Smooth muscle cell (in vitro differentiated cells): ENCODE results near the gene GPR35. TPM values are rescaled to one million over a fixed set of nuclear protein-coding genes. Genes with fewer than 3 reads are reported as not detected.
A peak's percentile ranks its signal among the peaks of the same experiment; 100 is the strongest.

Source experiments
- DNase-seq: peaks from one replicate; lab custom pipeline; 2025; ENCODE audit not compliant: unreplicated experiment; lab: John Stamatoyannopoulos, UW
- H2AFZ ChIP-seq: fragments of 200-600 bp; sonication (generic); 2 replicates; pipeline ENCODE4 v1.6.0; 2016; ENCODE audit warnings: antibody characterized with exemption, low read depth, mild to moderate bottlenecking
- H3F3A ChIP-seq: fragments of 200-600 bp; sonication (generic); 2 replicates; pipeline ENCODE4 v1.6.0; 2017; ENCODE audit warnings: antibody characterized with exemption, low read depth
- H3K27ac ChIP-seq: fragments of 200-600 bp; sonication (generic); 2 replicates; pipeline ENCODE4 v1.5.1; 2016; ENCODE audit warnings: low read depth, mild to moderate bottlenecking
- H3K27me3 ChIP-seq: fragments of 200-600 bp; sonication (generic); 2 replicates; pipeline ENCODE4 v1.6.1; 2016; ENCODE audit warnings: low read depth, mild to moderate bottlenecking
- H3K36me3 ChIP-seq: fragments of 200-600 bp; sonication (generic); 2 replicates; pipeline ENCODE4 v1.5.1; 2016; ENCODE audit warnings: low read depth
- H3K4me1 ChIP-seq: fragments of 200-600 bp; sonication (generic); 2 replicates; pipeline ENCODE4 v1.5.1; 2016; ENCODE audit warnings: low read depth
- H3K4me2 ChIP-seq: fragments of 200-600 bp; sonication (generic); 2 replicates; pipeline ENCODE4 v1.6.0; 2016; ENCODE audit warnings: mild to moderate bottlenecking
- H3K4me3 ChIP-seq: fragments of 200-600 bp; sonication (generic); 2 replicates; pipeline ENCODE4 v1.5.1; 2016; ENCODE audit warnings: mild to moderate bottlenecking
- H3K79me2 ChIP-seq: fragments of 200-600 bp; sonication (generic); 2 replicates; pipeline ENCODE4 v1.6.0; 2016; ENCODE audit warnings: low read depth, mild to moderate bottlenecking
- H3K9ac ChIP-seq: fragments of 200-600 bp; sonication (generic); 2 replicates; pipeline ENCODE4 v1.6.0; 2016; ENCODE audit warnings: low read depth
- H3K9me3 ChIP-seq: fragments of 200-600 bp; sonication (generic); replicated peaks from 2 replicates; pipeline ENCODE4 v1.5.1; 2016; ENCODE audit warnings: low read depth
- H4K20me1 ChIP-seq: fragments of 200-600 bp; sonication (generic); 2 replicates; pipeline ENCODE4 v1.6.0; 2016; ENCODE audit warnings: low read depth
- WGBS: methylation state at CpG from one replicate; pipeline ENCODE4 v1.1.7; 2016; ENCODE audit warnings: low lambda C conversion rate; 5-methylcytosine and 5-hydroxymethylcytosine counted together
- polyA plus RNA-seq: library from polyadenylated mRNA; unstranded; fragments of >200 nt; fragmentation: Nextera tagmentation; extraction: Ambion mirVana; gene quantifications from 2 replicates; pipeline ENCODE4 v1.2.1, GENCODE V29; 2016
- total RNA-seq: library from RNA; depleted of rRNA; stranded (reverse); fragments of >200 nt; gene quantifications from 2 replicates; pipeline ENCODE4 v1.2.3, GENCODE V29; 2014
- TF ChIP-seq, protein P1 (sequence below): fragments of 200-600 bp; sonication (generic); IDR thresholded peaks from 2 replicates; pipeline ENCODE4 v1.5.1; 2017; ENCODE audit warnings: borderline replicate concordance, mild to moderate bottlenecking, antibody characterized with exemption; ENCODE audit not compliant: insufficient read depth, poor library complexity, severe bottlenecking

The GPR35 gene
- total and polyA plus RNA-seq, 2 experiments from 2014 or later: 1.3 to 2.1 TPM

DNA sequence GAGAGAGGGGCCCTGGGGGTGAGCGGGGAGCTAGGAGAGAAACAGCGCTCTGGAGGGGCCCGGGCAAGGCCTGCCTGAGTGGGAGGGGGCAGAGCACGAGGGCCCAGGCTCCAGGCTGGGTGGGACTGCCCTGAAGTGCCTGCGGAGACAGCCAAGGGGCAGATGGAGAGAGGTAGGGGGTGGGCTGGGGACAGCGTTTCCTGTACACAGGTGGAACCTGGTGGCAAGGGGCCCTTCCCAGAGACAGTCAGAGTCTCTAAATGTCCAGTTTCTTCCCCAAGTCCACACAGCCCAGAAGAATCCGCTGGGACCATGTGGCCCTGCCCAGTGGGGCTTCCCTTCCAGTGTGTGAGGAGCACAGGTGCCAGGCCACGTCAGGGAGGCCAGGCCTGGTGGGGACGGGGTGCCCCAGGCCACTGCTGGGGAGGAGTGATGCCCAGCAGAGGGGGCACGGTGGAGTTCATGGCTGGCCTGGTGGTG lies 1.7 kb upstream of the GPR35 start:
- Histone ChIP-seq H3K4me1 (no peaks in the 10 kb centered on the region), H4K20me1 (no peaks in the 10 kb centered on the region), H3K79me2 (no peaks in the 10 kb centered on the region), H3K4me3 (no peak overlapping the region), H3K27ac (no peak overlapping the region), H3K9ac (no peak overlapping the region), H3K36me3 (no peaks in the 10 kb centered on the region), H3K4me2 (no peak overlapping the region), H3K27me3 (no peaks in the 10 kb centered on the region), H3K9me3 (no peaks in the 10 kb centered on the region), H3F3A (no peaks in the 10 kb centered on the region), H2AFZ (no peak overlapping the region)
- TF ChIP-seq, protein P1, sequence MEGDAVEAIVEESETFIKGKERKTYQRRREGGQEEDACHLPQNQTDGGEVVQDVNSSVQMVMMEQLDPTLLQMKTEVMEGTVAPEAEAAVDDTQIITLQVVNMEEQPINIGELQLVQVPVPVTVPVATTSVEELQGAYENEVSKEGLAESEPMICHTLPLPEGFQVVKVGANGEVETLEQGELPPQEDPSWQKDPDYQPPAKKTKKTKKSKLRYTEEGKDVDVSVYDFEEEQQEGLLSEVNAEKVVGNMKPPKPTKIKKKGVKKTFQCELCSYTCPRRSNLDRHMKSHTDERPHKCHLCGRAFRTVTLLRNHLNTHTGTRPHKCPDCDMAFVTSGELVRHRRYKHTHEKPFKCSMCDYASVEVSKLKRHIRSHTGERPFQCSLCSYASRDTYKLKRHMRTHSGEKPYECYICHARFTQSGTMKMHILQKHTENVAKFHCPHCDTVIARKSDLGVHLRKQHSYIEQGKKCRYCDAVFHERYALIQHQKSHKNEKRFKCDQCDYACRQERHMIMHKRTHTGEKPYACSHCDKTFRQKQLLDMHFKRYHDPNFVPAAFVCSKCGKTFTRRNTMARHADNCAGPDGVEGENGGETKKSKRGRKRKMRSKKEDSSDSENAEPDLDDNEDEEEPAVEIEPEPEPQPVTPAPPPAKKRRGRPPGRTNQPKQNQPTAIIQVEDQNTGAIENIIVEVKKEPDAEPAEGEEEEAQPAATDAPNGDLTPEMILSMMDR: no peak
- DNase-seq: no peak
- WGBS: 73% methylated on average over 5 of the region's 10 CpGs

DNA sequence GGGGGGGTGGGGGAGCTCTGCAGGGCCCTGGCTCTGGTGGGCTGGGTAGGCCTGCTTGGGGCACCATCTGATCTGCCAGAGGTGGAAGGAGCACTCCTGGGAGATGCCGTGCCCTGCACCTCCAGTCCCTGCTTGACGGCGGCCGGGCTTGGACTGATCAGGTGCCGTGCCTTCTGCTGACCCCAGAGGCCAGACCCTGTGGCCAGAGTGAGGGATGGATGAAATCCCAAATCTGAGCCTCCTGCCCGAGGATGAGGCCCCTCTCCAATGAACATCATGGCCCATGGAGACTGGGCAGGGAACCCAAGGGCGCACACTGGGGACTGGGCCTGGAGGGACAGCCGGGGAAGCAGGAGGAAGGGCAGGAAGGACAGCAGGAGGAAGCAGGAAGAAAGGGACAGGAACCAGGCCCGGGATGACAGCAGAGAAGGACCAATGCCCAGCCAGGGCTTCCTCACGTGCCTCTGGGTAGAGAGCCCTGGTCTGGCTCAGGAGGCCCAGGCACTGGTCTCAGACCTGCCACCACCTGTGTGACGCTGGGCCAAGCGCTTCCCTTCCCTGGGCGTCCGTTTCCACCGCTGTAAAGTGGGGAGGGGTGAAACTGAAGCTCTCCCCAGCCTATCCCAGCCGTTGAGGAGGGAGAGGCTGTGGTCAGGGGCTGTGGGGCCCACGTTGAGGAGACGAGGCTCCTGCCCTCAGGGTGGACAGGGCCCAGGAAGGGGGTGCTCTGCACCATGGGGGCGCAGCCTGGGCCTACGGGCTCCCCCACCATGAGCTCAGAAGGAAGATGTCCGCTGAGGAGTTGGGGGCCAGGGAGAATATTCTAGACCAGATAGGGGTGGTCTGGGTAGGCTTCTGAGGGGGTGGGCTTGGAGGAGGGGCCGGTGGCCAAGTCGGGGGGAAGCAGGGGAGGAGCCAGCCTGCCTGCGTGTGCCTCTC lies 1.0 kb upstream of the GPR35 start:
- Histone ChIP-seq H3F3A (no peaks in the 10 kb centered on the region), H3K9me3 (no peaks in the 10 kb centered on the region), H2AFZ (no peak overlapping the region), H4K20me1 (no peaks in the 10 kb centered on the region), H3K79me2 (no peaks in the 10 kb centered on the region), H3K4me1 (no peaks in the 10 kb centered on the region), H3K4me2 (peak overlapping the region; percentile 43), H3K27me3 (no peaks in the 10 kb centered on the region), H3K9ac (no peak overlapping the region), H3K4me3 (no peak overlapping the region), H3K27ac (no peak overlapping the region), H3K36me3 (no peaks in the 10 kb centered on the region)
- TF ChIP-seq, protein P1: no peak
- WGBS: 84% methylated on average over 23 of the region's 24 CpGs
- DNase-seq: no peak

DNA sequence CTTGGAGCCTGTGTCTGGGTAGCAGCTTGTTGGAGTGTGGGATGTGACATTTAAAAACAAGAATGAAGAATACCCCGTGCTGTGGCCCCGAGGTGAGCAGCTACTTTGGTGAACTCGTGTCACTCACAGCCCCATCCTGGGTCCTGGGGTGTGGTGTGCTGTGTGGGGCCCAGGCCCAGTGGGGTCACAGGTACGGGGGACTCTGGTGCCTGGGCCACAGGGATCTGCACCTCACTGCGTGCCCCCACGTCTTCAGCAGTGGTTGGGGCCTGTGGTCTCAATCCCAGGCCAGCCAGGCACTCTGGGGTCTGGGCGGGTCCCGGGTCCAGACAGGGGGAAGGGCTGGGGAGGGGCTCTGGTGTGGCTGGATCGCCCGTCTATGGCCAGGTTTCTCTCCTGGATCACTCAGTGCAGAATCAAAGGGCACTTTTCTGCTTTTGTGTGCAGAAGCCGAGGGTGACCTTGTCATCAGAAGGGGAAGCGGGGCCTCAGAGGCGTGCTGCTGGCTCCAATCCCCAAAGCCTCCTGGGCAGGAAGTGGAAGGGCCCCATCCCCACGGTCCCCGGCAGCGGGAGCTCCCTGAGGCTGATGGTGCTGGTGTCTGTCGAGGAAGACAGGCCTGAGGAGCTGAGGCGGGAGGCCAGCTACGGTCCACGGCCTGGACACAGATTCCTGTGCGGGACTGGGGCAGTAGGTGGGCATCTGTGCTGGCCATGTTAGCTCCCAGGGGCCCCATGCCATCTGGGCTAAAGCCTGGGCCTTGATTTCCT lies 1.4 kb downstream of the GPR35 start:
- Histone ChIP-seq H3K9ac (no peak overlapping the region), H3K9me3 (no peaks in the 10 kb centered on the region), H3F3A (no peaks in the 10 kb centered on the region), H3K4me3 (no peak overlapping the region), H3K27me3 (no peaks in the 10 kb centered on the region), H3K36me3 (no peaks in the 10 kb centered on the region), H4K20me1 (no peaks in the 10 kb centered on the region), H3K27ac (no peak overlapping the region), H3K4me2 (no peak overlapping the region), H3K4me1 (no peaks in the 10 kb centered on the region), H3K79me2 (no peaks in the 10 kb centered on the region), H2AFZ (no peak overlapping the region)
- no peak for DNase-seq
- WGBS: 66% methylated on average over 21 of the region's 21 CpGs
- TF ChIP-seq, protein P1: no peak
